SU-DHL-6 (cell line): ENCODE data around the gene HOXB3.

Experiments used
- H2AFZ ChIP-seq: fragments of 200-600 bp; sonication (generic); 2 replicates; pipeline ENCODE4 v1.6.1; 2014; ENCODE audit warnings: low read depth, mild to moderate bottlenecking, moderate library complexity, mixed read lengths, antibody characterized with exemption, low read length; ENCODE audit not compliant: severe bottlenecking
- H3F3A ChIP-seq: fragments of 200-600 bp; shearing (Covaris generic); 2 replicates; pipeline ENCODE4 v1.6.0; 2016; ENCODE audit warnings: antibody characterized with exemption, mild to moderate bottlenecking; ENCODE audit not compliant: insufficient read depth
- H3K27ac ChIP-seq: fragments of 200-600 bp; sonication (generic); 2 replicates; pipeline ENCODE4 v1.5.1; 2016; ENCODE audit warnings: low read depth, mild to moderate bottlenecking, low read length, moderate library complexity, mixed read lengths
- H3K27me3 ChIP-seq: fragments of 200-600 bp; sonication (generic), shearing (Covaris generic); 2 replicates; pipeline ENCODE4 v1.6.0; 2014; ENCODE audit warnings: mild to moderate bottlenecking, low read length
- H3K36me3 ChIP-seq: fragments of 200-600 bp; sonication (generic); 2 replicates; pipeline ENCODE4 v1.6.1; 2014; ENCODE audit warnings: mild to moderate bottlenecking, low read length, mixed read lengths
- H3K4me2 ChIP-seq: fragments of 300-600, 200-600 bp; shearing (Covaris generic), sonication (generic); 2 replicates; pipeline ENCODE4 v1.6.0; 2014; ENCODE audit warnings: low read length, low read depth, mild to moderate bottlenecking; ENCODE audit not compliant: poor library complexity, severe bottlenecking
- H3K4me3 ChIP-seq: fragments of 200-600 bp; sonication (generic); 2 replicates; pipeline ENCODE4 v1.5.1; 2014; ENCODE audit warnings: antibody characterized with exemption, low read length, mild to moderate bottlenecking, mixed read lengths; ENCODE audit not compliant: insufficient read depth, poor library complexity, severe bottlenecking
- H3K79me2 ChIP-seq: fragments of 200-600 bp; sonication (generic); 2 replicates; pipeline ENCODE4 v1.6.1; 2014; ENCODE audit warnings: mild to moderate bottlenecking, low read length, moderate library complexity; ENCODE audit not compliant: insufficient read depth
- H3K9ac ChIP-seq: fragments of 200-600 bp; sonication (generic); 2 replicates; pipeline ENCODE4 v1.7.0; 2014; ENCODE audit warnings: mild to moderate bottlenecking, low read length
- H3K9me2 ChIP-seq: fragments of 200-600 bp; sonication (generic); replicated peaks from 2 replicates; pipeline ENCODE4 v1.6.1; 2014; ENCODE audit warnings: low read length; ENCODE audit not compliant: insufficient read depth
- H3K9me3 ChIP-seq: fragments of 200-600 bp; sonication (generic); 2 replicates; pipeline ENCODE4 v1.6.1; 2014; ENCODE audit warnings: low read length, mixed read lengths; ENCODE audit not compliant: insufficient read depth
- H4K20me1 ChIP-seq: fragments of 200-600 bp; sonication (generic); 2 replicates; pipeline ENCODE4 v1.6.1; 2014; ENCODE audit warnings: low read depth, mild to moderate bottlenecking, antibody characterized with exemption, low read length, moderate library complexity, mixed read lengths
- EZH2phosphoT487 ChIP-seq: fragments of 200-600 bp; sonication (generic), shearing (Covaris generic); conservative IDR thresholded peaks from 2 replicates; pipeline ENCODE4 v1.6.1; 2018; ENCODE audit warnings: mild to moderate bottlenecking, antibody characterized with exemption, low read length, moderate library complexity, mixed read lengths
- TF ChIP-seq, protein P1 (sequence below): fragments of 200-600 bp; sonication (generic); IDR thresholded peaks from one replicate; pipeline ENCODE4 v1.5.1; 2017; ENCODE audit warnings: antibody characterized with exemption, mild to moderate bottlenecking, low read length, moderate library complexity; ENCODE audit not compliant: insufficient read depth, poor library complexity, severe bottlenecking

HOXB3 gene

DNA sequence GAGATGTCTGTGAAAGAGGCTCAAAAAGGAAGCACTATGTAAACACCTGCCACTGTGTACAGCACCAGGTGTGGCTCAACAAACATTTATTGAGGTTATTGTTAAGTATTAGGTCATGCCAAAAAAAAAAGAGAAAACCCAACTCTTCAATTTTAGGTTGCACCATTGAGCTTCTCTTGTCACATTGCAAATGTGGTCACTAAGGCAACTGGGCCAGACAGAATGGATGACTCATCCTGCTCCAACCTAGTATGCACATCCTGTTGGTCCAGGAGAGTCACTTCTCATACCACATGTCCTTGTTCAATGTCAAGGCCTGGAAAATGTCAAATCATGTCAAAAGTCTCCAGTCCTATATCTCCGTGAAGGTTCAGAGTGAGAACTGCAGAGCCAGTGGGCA lies 84.3 kb downstream of the HOXB3 start:
- no peaks in the 10 kb centered on the region for H3K9me2 ChIP-seq
- no peaks in the 10 kb centered on the region for H3K9me3 ChIP-seq
- H2AFZ ChIP-seq, result no peak overlapping the region
- no peak overlapping the region for H3K4me3 ChIP-seq
- no peaks in the 10 kb centered on the region for H3F3A ChIP-seq
- H3K79me2 ChIP-seq, result no peaks in the 10 kb centered on the region
- no peak overlapping the region for H3K9ac ChIP-seq
- no peak overlapping the region for H3K27ac ChIP-seq
- no peak overlapping the region for H3K4me2 ChIP-seq
- H4K20me1 ChIP-seq, result no peaks in the 10 kb centered on the region
- no peaks in the 10 kb centered on the region for H3K27me3 ChIP-seq
- no peaks in the 10 kb centered on the region for H3K36me3 ChIP-seq
- TF ChIP-seq EZH2phosphoT487, result no peak
- TF ChIP-seq, protein P1, sequence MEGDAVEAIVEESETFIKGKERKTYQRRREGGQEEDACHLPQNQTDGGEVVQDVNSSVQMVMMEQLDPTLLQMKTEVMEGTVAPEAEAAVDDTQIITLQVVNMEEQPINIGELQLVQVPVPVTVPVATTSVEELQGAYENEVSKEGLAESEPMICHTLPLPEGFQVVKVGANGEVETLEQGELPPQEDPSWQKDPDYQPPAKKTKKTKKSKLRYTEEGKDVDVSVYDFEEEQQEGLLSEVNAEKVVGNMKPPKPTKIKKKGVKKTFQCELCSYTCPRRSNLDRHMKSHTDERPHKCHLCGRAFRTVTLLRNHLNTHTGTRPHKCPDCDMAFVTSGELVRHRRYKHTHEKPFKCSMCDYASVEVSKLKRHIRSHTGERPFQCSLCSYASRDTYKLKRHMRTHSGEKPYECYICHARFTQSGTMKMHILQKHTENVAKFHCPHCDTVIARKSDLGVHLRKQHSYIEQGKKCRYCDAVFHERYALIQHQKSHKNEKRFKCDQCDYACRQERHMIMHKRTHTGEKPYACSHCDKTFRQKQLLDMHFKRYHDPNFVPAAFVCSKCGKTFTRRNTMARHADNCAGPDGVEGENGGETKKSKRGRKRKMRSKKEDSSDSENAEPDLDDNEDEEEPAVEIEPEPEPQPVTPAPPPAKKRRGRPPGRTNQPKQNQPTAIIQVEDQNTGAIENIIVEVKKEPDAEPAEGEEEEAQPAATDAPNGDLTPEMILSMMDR, result no peak

- TF ChIP-seq, protein P1, result no peak
- no peak for TF ChIP-seq EZH2phosphoT487
- H3F3A ChIP-seq, result no peaks in the 10 kb centered on the region
- H3K27me3 ChIP-seq, result no peaks in the 10 kb centered on the region
- H3K36me3 ChIP-seq, result no peaks in the 10 kb centered on the region
- no peaks in the 10 kb centered on the region for H3K79me2 ChIP-seq
- no peak overlapping the region for H3K4me2 ChIP-seq
- H4K20me1 ChIP-seq, result no peaks in the 10 kb centered on the region
- no peak overlapping the region for H3K4me3 ChIP-seq
- H3K9me3 ChIP-seq, result no peaks in the 10 kb centered on the region
- no peak overlapping the region for H2AFZ ChIP-seq
- H3K9ac ChIP-seq, result no peak overlapping the region
- H3K27ac ChIP-seq, result no peak overlapping the region
- no peaks in the 10 kb centered on the region for H3K9me2 ChIP-seq
These were observed 85.1 kb downstream of the HOXB3 start for GRCh38 chr17:48504953-48505352.

GRCh38 chr17:48503747-48504146 lies 86.3 kb downstream of the HOXB3 start:
- no peaks in the 10 kb centered on the region for H3F3A ChIP-seq
- no peaks in the 10 kb centered on the region for H3K27me3 ChIP-seq
- no peak overlapping the region for H3K4me2 ChIP-seq
- H4K20me1 ChIP-seq, result no peaks in the 10 kb centered on the region
- H2AFZ ChIP-seq, result no peak overlapping the region
- H3K27ac ChIP-seq, result no peak overlapping the region
- no peaks in the 10 kb centered on the region for H3K79me2 ChIP-seq
- no peaks in the 10 kb centered on the region for H3K36me3 ChIP-seq
- no peaks in the 10 kb centered on the region for H3K9me3 ChIP-seq
- H3K4me3 ChIP-seq, result no peak overlapping the region
- TF ChIP-seq EZH2phosphoT487, result no peak
- H3K9ac ChIP-seq, result no peak overlapping the region
- no peaks in the 10 kb centered on the region for H3K9me2 ChIP-seq

GRCh38 chr17:48502901-48503300 lies 87.1 kb downstream of the HOXB3 start:
- H2AFZ ChIP-seq, result no peak overlapping the region
- H3K9me3 ChIP-seq, result no peaks in the 10 kb centered on the region
- TF ChIP-seq, protein P1, result no peak
- no peak for TF ChIP-seq EZH2phosphoT487
- no peak overlapping the region for H3K27ac ChIP-seq
- H3K27me3 ChIP-seq, result no peaks in the 10 kb centered on the region
- no peaks in the 10 kb centered on the region for H3K9me2 ChIP-seq
- no peak overlapping the region for H3K4me3 ChIP-seq
- H3K36me3 ChIP-seq, result no peaks in the 10 kb centered on the region
- H3F3A ChIP-seq, result no peaks in the 10 kb centered on the region
- no peak overlapping the region for H3K4me2 ChIP-seq
- no peak overlapping the region for H3K9ac ChIP-seq
- no peaks in the 10 kb centered on the region for H4K20me1 ChIP-seq
- no peaks in the 10 kb centered on the region for H3K79me2 ChIP-seq
